MCF 10A (cell line): ENCODE measurements around the gene EPB42. TPM values are rescaled to one million over a fixed set of nuclear protein-coding genes. Genes with fewer than 3 reads are reported as not detected.

ENCODE experiments used
- BruUV-seq: library from RNA; stranded (reverse); fragments of 400-500 nt; replicated peaks from 2 replicates; lab custom pipeline; 2021; lab: Mats Ljungman, UMichigan
- CTCF ChIA-PET: fragments of 300-600 bp; sonication (Branson Sonifier 250); formaldehyde crosslinking; extraction: SDS; loops from one replicate; lab custom pipeline; 2021; ENCODE audit warnings: antibody characterized with exemption, inconsistent platforms; lab: Yijun Ruan, JAX
- POLR2A ChIA-PET: fragments of 300-600, 350-650 bp; sonication (Branson Sonifier 250); formaldehyde crosslinking; extraction: SDS; loops from one replicate; lab custom pipeline; 2020; ENCODE audit warnings: antibody characterized with exemption, inconsistent platforms; lab: Yijun Ruan, JAX
- DNase-seq: peaks from one replicate; pipeline ENCODE4 v3.0.0-alpha.2; 2018; ENCODE audit not compliant: unreplicated experiment
- H3K27ac Mint-ChIP-seq: one replicate; pipeline ENCODE4 v1.8.0; 2022; ENCODE audit warnings: mild to moderate bottlenecking, low read depth, mixed read lengths; ENCODE audit not compliant: unreplicated experiment
- H3K27me3 Mint-ChIP-seq: one replicate; pipeline ENCODE4 v1.8.0; 2022; ENCODE audit warnings: mixed read lengths; ENCODE audit not compliant: insufficient read depth, unreplicated experiment
- H3K36me3 Mint-ChIP-seq: one replicate; pipeline ENCODE4 v1.8.0; 2022; ENCODE audit warnings: mild to moderate bottlenecking, moderate library complexity, mixed read lengths; ENCODE audit not compliant: insufficient read depth, unreplicated experiment
- H3K4me1 Mint-ChIP-seq: one replicate; pipeline ENCODE4 v1.8.0; 2022; ENCODE audit warnings: mixed read lengths; ENCODE audit not compliant: insufficient read depth, unreplicated experiment
- H3K4me3 Mint-ChIP-seq: one replicate; pipeline ENCODE4 v1.8.0; 2022; ENCODE audit warnings: mild to moderate bottlenecking, moderate library complexity, mixed read lengths; ENCODE audit not compliant: unreplicated experiment
- H3K9me3 Mint-ChIP-seq: one replicate; pipeline ENCODE4 v1.8.0; 2022; ENCODE audit warnings: mixed read lengths; ENCODE audit not compliant: unreplicated experiment
- CTCF ChIP-seq: fragments of 200-600 bp; IDR thresholded peaks from one replicate; pipeline ENCODE4 v1.8.0; 2022; ENCODE audit warnings: antibody characterized with exemption, mild to moderate bottlenecking; ENCODE audit not compliant: unreplicated experiment
- intact Hi-C: fragments of 100-400 bp; cut with micrococcal nuclease; formaldehyde crosslinking; loops from 2 replicates; pipeline ENCODE4 v1.14.1; 2022
- total RNA-seq: library from RNA; stranded (reverse); gene quantifications from 2 replicates; pipeline ENCODE4 v1.2.3, GENCODE V29; 2022

The EPB42 gene
- total RNA-seq, 1 experiment from 2014 or later, result not detected

- Mint-ChIP-seq H3K27ac (peak overlapping the region; percentile 46), H3K27me3 (no peaks in the 10 kb centered on the region), H3K4me1 (peaks cover 34% of the 10 kb centered on the region), H3K9me3 (no peaks in the 10 kb centered on the region), H3K4me3 (peak overlapping the region; percentile 9), H3K36me3 (no peaks in the 10 kb centered on the region)
- intact Hi-C loops, result no loop called here
- ChIA-PET POLR2A (interaction anchor here (0.6 to 1.3 kb wide), 5 partner anchors 14 to 543 kb away, joined by 3 to 5 read pairs (median 4); partner anchors contain the start of genes TUBGCP4 and ZSCAN29), CTCF (interaction anchor here (0.5 to 1.7 kb wide), 7 partner anchors 14 to 708 kb away, joined by 3 to 10 read pairs (median 3); no protein-coding TSS in a partner anchor)
- BruUV-seq, result no TSS peak
- DNase-seq, result peak; percentile 94
- no peak for TF ChIP-seq CTCF
Measured at GRCh38 chr15:43253431-43254403, 32.9 kb upstream of the EPB42 start.

GRCh38 chr15:43251871-43252250 lies 31.0 kb upstream of the EPB42 start:
- BruUV-seq, result no TSS peak
- DNase-seq, result no peak
- H3K4me1 Mint-ChIP-seq, result peaks cover 34% of the 10 kb centered on the region
- no peaks in the 10 kb centered on the region for H3K9me3 Mint-ChIP-seq
- no peaks in the 10 kb centered on the region for H3K27me3 Mint-ChIP-seq
- H3K4me3 Mint-ChIP-seq, result no peak overlapping the region
- TF ChIP-seq CTCF, result no peak
- no peak overlapping the region for H3K27ac Mint-ChIP-seq
- no peaks in the 10 kb centered on the region for H3K36me3 Mint-ChIP-seq
- intact Hi-C loops, result no loop called here
- POLR2A ChIA-PET, result no interaction called here
- CTCF ChIA-PET, result interaction anchor here (1.4 to 2.7 kb wide), 3 partner anchors 20 to 34 kb away, joined by 4 to 15 read pairs (median 4); no protein-coding TSS in a partner anchor

- ChIA-PET CTCF (interaction anchor here (0.5 to 2.7 kb wide), 4 partner anchors 19 to 191 kb away, joined by 3 to 15 read pairs (median 4); no protein-coding TSS in a partner anchor), POLR2A (interaction anchor here (1.1 kb wide), 1 partner anchor 15 kb away, joined by 5 read pairs; the partner anchor contains the start of gene TGM5)
- intact Hi-C loops, result no loop called here
- Mint-ChIP-seq H3K36me3 (no peaks in the 10 kb centered on the region), H3K9me3 (no peaks in the 10 kb centered on the region), H3K27ac (no peak overlapping the region), H3K4me3 (no peak overlapping the region), H3K27me3 (no peaks in the 10 kb centered on the region), H3K4me1 (peaks cover 34% of the 10 kb centered on the region)
- BruUV-seq, result no TSS peak
- no peak for DNase-seq
- no peak for TF ChIP-seq CTCF
Measured at GRCh38 chr15:43251185-43251870, 30.5 kb upstream of the EPB42 start.

- Mint-ChIP-seq H3K27ac (no peak overlapping the region), H3K27me3 (no peaks in the 10 kb centered on the region), H3K36me3 (no peaks in the 10 kb centered on the region), H3K9me3 (no peaks in the 10 kb centered on the region), H3K4me3 (no peak overlapping the region), H3K4me1 (peaks cover 34% of the 10 kb centered on the region)
- BruUV-seq, result no TSS peak
- DNase-seq, result peak; percentile 45
- ChIA-PET CTCF (interaction anchor here (1.0 to 2.7 kb wide), 4 partner anchors 10 to 35 kb away, joined by 4 to 15 read pairs (median 4); no protein-coding TSS in a partner anchor), POLR2A (interaction anchor here (1.1 kb wide), 1 partner anchor 16 kb away, joined by 5 read pairs; the partner anchor contains the start of gene TGM5)
- no peak for TF ChIP-seq CTCF
- intact Hi-C loops, result no loop called here
Measured at GRCh38 chr15:43250785-43251184, 30.0 kb upstream of the EPB42 start.
